Thyroid gland (tissue), 4 donors: Measurements from ENCODE around the gene UHMK1. TPM values are rescaled to one million over a fixed set of nuclear protein-coding genes. Genes with fewer than 3 reads are reported as not detected.
"Not testable (repeated sequence)": the region's sequence is repeated elsewhere in the genome, so short reads cannot be mapped to it uniquely, and the experiment has no call there.

Experiments
- DNase-seq, 2 donors: peaks; one replicate each; pipeline ENCODE4 v3.0.0-alpha.2; 2019
- H3K27ac ChIP-seq, 3 donors: fragments of 200-600 bp; sonication (generic); 1 replicate in 2 of 3; 2 replicates in 1 of 3; pipeline ENCODE4 v1.5.1; 2016 to 2019; ENCODE audit warnings: mild to moderate bottlenecking in 1 of 3, moderate library complexity in 1 of 3
- H3K27me3 ChIP-seq: fragments of 200-600 bp; sonication (generic); one replicate; pipeline ENCODE4 v1.5.1; 2019
- H3K36me3 ChIP-seq, 2 donors: fragments of 200-600 bp; sonication (generic); one replicate each; pipeline ENCODE4 v1.5.1; 2016 to 2019
- H3K4me1 ChIP-seq, 2 donors: fragments of 200-600 bp; sonication (generic); one replicate each; pipeline ENCODE4 v1.5.1; 2017 to 2019
- H3K4me3 ChIP-seq, 3 donors: fragments of 200-600 bp; sonication (generic); replicated peaks in 1 of 3; 1 replicate in 2 of 3; 2 replicates in 1 of 3; pipeline ENCODE4 v1.5.1; 2016; ENCODE audit warnings: mild to moderate bottlenecking in 1 of 3
- H3K9me3 ChIP-seq: fragments of 200-600 bp; sonication (generic); one replicate; pipeline ENCODE4 v1.5.1; 2017
- POLR2A ChIP-seq, 2 donors: fragments of 450-650 bp; IDR thresholded peaks; one replicate each; pipeline ENCODE4 v1.6.1; 2017; ENCODE audit warnings: antibody characterized with exemption in 2 of 2, mild to moderate bottlenecking in 2 of 2, moderate library complexity in 1 of 2
- whole genome bisulfite sequencing, 2 donors: methylation state at CpG; one replicate each; pipeline ENCODE4 v1.1.5; 2017; 5-methylcytosine and 5-hydroxymethylcytosine counted together
- intact Hi-C: fragments of 100-400 bp; cut with DNase I; formaldehyde crosslinking; loops from one replicate; pipeline ENCODE4 v1.15.1; 2023
- total RNA-seq, 4 donors: library from RNA; depleted of rRNA; stranded (reverse); fragments of >200 nt; gene quantifications; one replicate each; pipeline ENCODE4 v1.2.3, GENCODE V29; 2016
- TF ChIP-seq, protein P1 (sequence below), 6 experiments: fragments of 200-600 bp in 3 of 6; fragments of 450-650 bp in 3 of 6; sonication (generic) in 3 of 6; IDR thresholded peaks; one replicate each; pipeline ENCODE4 v1.5.1; 2016 to 2019; ENCODE audit warnings: antibody characterized with exemption in 6 of 6, mild to moderate bottlenecking in 2 of 6, inconsistent platforms in 1 of 6, moderate library complexity in 1 of 6

Gene UHMK1
- total RNA-seq, 4 donors from 2014 or later, result 44.3 to 62.0 (median 57.1) TPM

DNA sequence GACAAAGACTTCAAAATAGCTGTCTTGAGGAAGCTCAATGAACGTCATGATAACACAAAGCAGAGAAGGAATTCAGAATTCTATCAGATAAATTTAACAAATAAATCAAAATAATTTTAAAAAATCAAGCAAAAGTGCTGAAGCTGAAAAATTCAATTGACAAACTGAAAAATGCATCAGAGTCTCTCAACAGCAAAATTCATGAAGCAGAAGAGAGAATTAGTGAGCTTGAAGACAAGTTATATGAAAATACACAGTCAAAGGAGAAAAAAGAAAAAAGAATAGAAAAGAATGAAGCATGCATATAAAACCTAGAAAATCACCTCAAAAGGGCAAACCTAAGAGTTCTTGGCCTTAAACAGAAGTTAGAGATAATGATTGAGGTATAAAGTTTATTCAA, 21.0 kb upstream of the UHMK1 start:
- DNase-seq, result no peak
- no peaks in the 10 kb centered on the region for H3K9me3 ChIP-seq
- no peaks in the 10 kb centered on the region for H3K4me1 ChIP-seq
- no peak overlapping the region for H3K4me3 ChIP-seq
- no peaks in the 10 kb centered on the region for H3K36me3 ChIP-seq
- intact Hi-C loops, result no loop called here
- H3K27ac ChIP-seq, result no peak overlapping the region
- TF ChIP-seq, protein P1, sequence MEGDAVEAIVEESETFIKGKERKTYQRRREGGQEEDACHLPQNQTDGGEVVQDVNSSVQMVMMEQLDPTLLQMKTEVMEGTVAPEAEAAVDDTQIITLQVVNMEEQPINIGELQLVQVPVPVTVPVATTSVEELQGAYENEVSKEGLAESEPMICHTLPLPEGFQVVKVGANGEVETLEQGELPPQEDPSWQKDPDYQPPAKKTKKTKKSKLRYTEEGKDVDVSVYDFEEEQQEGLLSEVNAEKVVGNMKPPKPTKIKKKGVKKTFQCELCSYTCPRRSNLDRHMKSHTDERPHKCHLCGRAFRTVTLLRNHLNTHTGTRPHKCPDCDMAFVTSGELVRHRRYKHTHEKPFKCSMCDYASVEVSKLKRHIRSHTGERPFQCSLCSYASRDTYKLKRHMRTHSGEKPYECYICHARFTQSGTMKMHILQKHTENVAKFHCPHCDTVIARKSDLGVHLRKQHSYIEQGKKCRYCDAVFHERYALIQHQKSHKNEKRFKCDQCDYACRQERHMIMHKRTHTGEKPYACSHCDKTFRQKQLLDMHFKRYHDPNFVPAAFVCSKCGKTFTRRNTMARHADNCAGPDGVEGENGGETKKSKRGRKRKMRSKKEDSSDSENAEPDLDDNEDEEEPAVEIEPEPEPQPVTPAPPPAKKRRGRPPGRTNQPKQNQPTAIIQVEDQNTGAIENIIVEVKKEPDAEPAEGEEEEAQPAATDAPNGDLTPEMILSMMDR (IDR thresholded peaks at IDR 0.05), result no peak
- no peak for TF ChIP-seq POLR2A (IDR thresholded peaks at IDR 0.05)
- no peaks in the 10 kb centered on the region for H3K27me3 ChIP-seq
- 90% methylated on average over 1 of the region's 1 CpG for WGBS, 2 donors

DNA sequence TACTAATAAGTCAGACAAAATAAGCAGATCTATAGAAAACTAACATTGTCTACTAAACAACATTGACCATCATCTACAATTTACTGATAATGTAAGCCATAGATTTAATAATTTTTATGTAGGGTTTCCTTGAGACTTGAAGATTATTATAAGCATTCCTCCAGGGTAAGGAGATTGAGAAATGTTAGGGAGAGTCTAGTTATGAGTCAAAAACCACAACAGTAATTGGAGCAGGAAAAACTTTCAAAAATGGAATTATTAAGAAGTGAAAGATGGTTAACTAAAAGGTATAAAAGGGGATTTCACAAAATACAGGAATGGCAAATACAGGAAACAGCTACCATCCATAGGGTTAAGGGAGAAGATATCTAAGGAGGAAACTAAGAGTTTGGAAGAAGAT, 12.4 kb upstream of the UHMK1 start:
- H3K36me3 ChIP-seq, result no peaks in the 10 kb centered on the region
- intact Hi-C loops, result no loop called here
- DNase-seq, result no peak
- H3K27me3 ChIP-seq, result no peaks in the 10 kb centered on the region
- H3K4me1 ChIP-seq, result no peaks in the 10 kb centered on the region
- no peak overlapping the region for H3K4me3 ChIP-seq
- TF ChIP-seq POLR2A (IDR thresholded peaks at IDR 0.05), result no peak
- TF ChIP-seq, protein P1 (IDR thresholded peaks at IDR 0.05), result no peak
- H3K9me3 ChIP-seq, result no peaks in the 10 kb centered on the region
- H3K27ac ChIP-seq, result no peak overlapping the region

DNA sequence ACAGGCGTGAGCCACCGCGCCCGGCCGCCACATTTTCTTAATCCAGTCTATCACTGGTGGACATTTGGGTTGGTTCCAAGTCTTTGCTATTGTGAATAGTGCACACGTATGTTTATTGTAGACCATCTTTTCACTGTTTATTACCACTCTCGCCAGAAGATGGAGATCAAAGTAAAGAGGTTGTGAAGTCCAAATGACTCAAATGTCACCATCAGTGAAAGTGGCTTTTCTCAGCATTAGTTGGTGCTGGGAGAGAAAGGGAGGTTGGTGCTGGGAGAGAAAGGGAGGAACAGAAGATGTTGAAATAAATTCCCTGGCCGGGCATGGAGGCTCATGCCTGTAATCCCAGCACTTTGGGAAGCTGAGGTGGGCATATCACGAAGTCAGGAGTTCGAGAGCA, 10.4 kb upstream of the UHMK1 start:
- 80 to 83% methylated on average over 10 of the region's 10 CpGs for WGBS, 2 donors
- H3K27ac ChIP-seq, result no peak overlapping the region
- H3K4me1 ChIP-seq, result no peaks in the 10 kb centered on the region
- intact Hi-C loops, result no loop called here
- H3K27me3 ChIP-seq, result no peaks in the 10 kb centered on the region
- DNase-seq, result no peak
- H3K36me3 ChIP-seq, result no peaks in the 10 kb centered on the region
- no peaks in the 10 kb centered on the region for H3K9me3 ChIP-seq
- H3K4me3 ChIP-seq, result no peak overlapping the region
- TF ChIP-seq POLR2A (IDR thresholded peaks at IDR 0.05), result no peak
- TF ChIP-seq, protein P1 (IDR thresholded peaks at IDR 0.05), result no peak

DNA sequence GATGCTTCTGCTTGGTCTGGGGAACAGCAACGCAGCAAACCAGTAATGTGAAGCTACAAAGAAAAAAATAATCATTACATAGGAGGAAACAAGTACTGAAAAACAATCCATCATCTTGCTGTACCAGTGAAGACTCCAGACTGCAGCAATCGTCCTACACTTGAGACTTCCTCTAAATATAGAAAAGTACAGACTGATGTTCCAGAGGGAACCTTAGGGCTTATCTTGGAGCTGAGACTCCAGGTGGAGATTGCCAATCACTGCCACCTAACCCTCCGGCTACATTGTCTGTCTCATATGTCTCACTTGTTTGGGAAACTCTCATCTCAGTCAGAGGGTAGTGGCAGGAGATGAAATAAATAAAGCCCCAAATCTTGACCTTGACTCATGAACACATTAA, 9.4 kb upstream of the UHMK1 start:
- no peaks in the 10 kb centered on the region for H3K9me3 ChIP-seq
- intact Hi-C loops, result no loop called here
- no peaks in the 10 kb centered on the region for H3K36me3 ChIP-seq
- H3K27me3 ChIP-seq, result no peaks in the 10 kb centered on the region
- H3K4me3 ChIP-seq, result no peak overlapping the region
- H3K4me1 ChIP-seq, result no peaks in the 10 kb centered on the region
- TF ChIP-seq, protein P1 (IDR thresholded peaks at IDR 0.05), result no peak
- TF ChIP-seq POLR2A (IDR thresholded peaks at IDR 0.05), result no peak
- 62 to 78% methylated on average over 3 of the region's 3 CpGs for WGBS, 2 donors
- H3K27ac ChIP-seq, result no peak overlapping the region
- no peak for DNase-seq

DNA sequence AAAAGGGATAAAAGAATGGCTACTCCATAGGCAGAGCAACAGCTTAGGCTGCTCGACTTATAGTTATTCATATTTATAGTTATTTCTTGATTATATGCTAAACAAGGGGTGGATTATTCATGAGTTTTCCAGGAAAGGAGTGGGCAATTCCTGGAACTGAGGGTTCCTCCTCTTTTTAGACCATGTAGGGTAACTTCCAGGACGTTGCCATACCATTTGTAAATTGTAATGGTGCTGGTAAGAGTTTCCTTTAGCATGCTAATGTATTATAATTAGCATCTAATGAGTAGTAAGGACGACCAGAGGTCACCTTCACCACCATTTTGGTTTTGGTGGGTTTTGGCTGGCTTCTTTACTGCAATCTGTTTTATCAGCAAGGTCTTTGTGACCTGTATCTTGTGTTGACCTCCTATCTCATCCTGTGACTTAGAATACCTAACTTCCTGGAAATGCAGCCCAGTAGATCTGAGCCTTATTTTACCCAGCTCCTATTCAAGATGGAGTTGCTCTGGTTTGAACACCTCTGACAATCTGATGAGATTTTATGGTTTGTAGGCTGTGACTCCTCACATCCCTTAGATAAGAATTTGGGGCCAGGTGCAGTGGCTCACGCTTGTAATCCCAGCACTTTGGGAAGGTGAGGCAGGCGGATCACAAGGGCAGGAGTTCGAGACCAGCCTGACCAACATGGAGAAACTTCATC, 1.9 kb upstream of the UHMK1 start:
- H3K4me3 ChIP-seq, H3K36me3 ChIP-seq, DNase-seq, H3K9me3 ChIP-seq, H3K27me3 ChIP-seq, H3K27ac ChIP-seq, intact Hi-C loops: not testable (repeated sequence)
- WGBS, 2 donors, result 79 to 83% methylated on average over 6 of the region's 6 CpGs
- peaks cover 6 to 15% of the 10 kb centered on the region in 2 donors for H3K4me1 ChIP-seq
